ENCODE results near the gene BNIP5.

Gene BNIP5

GRCh38 chr6:36336779-36337241 lies at the start of gene BNIP5:
BNIP5 (minus strand) TSS chr6:36336888; CDS start chr6:36330690, 6,198 bp downstream.
- DNase-seq, result no peak

- DNase-seq, result no peak
Observed at GRCh38 chr6:36384095-36384494, 47.4 kb upstream of the BNIP5 start.

- no peak for DNase-seq
Observed at GRCh38 chr6:36383606-36384005, 46.9 kb upstream of the BNIP5 start.

- DNase-seq, result no peak
Observed at GRCh38 chr6:36382976-36383375, 46.3 kb upstream of the BNIP5 start.

- no peak for DNase-seq
Observed at GRCh38 chr6:36381502-36382389, 45.1 kb upstream of the BNIP5 start.

GRCh38 chr6:36380166-36380565 lies 43.5 kb upstream of the BNIP5 start:
- no peak for DNase-seq

- no peak for DNase-seq
Observed at GRCh38 chr6:36378936-36379335, 42.2 kb upstream of the BNIP5 start.

- DNase-seq, result no peak
Observed at GRCh38 chr6:36378243-36378920, 41.7 kb upstream of the BNIP5 start.

- no peak for DNase-seq
Observed at GRCh38 chr6:36377594-36377993, 40.9 kb upstream of the BNIP5 start.

GRCh38 chr6:36376742-36377141 lies 40.1 kb upstream of the BNIP5 start:
- no peak for DNase-seq

GRCh38 chr6:36376183-36376582 lies 39.5 kb upstream of the BNIP5 start:
- DNase-seq, result no peak

GRCh38 chr6:36375644-36376155 lies 39.0 kb upstream of the BNIP5 start:
- no peak for DNase-seq

GRCh38 chr6:36374972-36375371 lies 38.3 kb upstream of the BNIP5 start:
- no peak for DNase-seq

GRCh38 chr6:36374194-36374593 lies 37.5 kb upstream of the BNIP5 start:
- DNase-seq, result no peak

- DNase-seq, result no peak
Observed at GRCh38 chr6:36373368-36374019, 36.8 kb upstream of the BNIP5 start.

GRCh38 chr6:36372088-36372487 lies 35.4 kb upstream of the BNIP5 start:
- DNase-seq, result no peak

GRCh38 chr6:36371211-36371610 lies 34.5 kb upstream of the BNIP5 start:
- no peak for DNase-seq

GRCh38 chr6:36370638-36371037 lies 34.0 kb upstream of the BNIP5 start:
- no peak for DNase-seq

- no peak for DNase-seq
Observed at GRCh38 chr6:36368921-36369865, 32.5 kb upstream of the BNIP5 start.

GRCh38 chr6:36368421-36368820 lies 31.7 kb upstream of the BNIP5 start:
- DNase-seq, result no peak

- DNase-seq, result no peak
Observed at GRCh38 chr6:36367743-36368142, 31.1 kb upstream of the BNIP5 start.
